NCI-H2107 treated with DMSO at 0.1 percent for 48 hours (cell line): ENCODE results near the gene KLK6.

Experiments
- DNase-seq: peaks from one replicate; lab custom pipeline; 2025; ENCODE audit not compliant: unreplicated experiment; lab: John Stamatoyannopoulos, UW

Gene KLK6

DNA sequence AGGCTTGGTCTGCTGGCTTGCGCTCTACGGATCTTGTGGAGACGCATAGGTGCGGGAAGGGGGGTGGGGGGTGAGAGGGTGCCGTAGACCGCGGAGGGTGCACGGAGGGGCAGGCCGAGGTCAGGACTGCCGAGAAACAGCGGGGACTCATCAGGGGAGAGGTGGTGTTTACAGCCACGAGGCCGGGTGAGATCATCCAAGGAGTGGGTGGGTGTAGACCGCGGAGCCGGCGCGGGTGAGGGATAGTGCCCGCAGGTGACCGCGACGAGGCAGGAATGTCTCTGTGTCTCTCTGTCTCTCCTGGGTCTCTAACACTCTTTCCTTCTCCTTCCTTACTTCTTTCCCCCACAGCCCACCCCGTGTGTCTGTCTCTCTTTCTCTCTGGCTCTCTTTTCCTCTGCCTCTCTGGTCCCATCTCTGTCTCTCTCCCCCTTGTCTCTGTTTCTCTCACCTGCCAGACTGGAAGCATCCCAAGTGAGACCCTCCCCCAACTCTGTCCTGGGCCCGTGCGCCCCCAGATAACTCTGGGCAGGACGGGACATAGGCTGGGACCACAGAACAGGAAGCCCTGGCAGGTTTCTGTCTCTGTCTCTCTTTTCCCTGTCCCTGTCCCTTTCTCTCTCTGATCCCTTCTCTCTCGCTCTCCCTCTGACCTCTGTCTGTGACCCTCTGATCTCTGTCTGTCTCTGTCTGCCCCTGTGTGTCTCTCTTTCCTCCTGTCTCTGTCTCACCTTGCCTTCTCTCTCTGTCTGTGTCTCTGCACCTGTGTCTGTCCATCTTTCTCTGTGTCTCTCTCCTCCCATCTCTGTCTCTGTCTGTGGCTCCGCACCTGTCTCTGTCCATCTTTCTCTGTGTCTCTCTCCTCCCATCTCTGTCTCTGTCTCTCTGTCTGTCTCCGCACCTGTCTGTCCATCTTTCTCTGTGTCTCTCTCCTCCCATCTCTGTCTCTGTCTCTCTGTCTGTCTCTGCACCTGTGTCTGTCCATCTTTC is 56.4 kb downstream of the KLK6 start:
- DNase-seq = no peak

DNA sequence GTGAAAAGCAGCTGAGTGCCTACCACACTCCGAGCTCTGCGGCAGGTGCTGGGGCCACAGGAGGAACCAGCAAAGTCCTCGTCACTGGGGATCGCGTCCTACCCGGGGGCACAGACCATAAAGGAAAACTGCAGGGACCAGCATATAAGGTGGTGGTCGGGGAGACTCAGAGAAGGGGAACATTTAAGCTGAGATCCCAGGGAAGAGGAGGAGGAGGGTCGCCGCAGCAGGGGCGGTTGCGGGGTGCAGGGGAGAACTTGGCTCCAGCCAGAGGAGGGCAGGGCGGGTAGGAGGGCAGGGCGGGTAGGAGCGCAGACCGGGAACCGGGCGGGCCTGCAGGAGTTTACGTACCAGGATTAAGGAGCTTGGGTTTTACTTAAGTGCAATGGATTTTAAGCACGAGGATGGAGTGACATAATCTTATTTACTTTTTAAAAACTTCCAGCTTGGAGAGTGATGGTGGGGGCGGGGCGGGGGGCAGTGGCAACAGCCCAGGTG is 57.2 kb downstream of the KLK6 start:
- no peak for DNase-seq

DNA sequence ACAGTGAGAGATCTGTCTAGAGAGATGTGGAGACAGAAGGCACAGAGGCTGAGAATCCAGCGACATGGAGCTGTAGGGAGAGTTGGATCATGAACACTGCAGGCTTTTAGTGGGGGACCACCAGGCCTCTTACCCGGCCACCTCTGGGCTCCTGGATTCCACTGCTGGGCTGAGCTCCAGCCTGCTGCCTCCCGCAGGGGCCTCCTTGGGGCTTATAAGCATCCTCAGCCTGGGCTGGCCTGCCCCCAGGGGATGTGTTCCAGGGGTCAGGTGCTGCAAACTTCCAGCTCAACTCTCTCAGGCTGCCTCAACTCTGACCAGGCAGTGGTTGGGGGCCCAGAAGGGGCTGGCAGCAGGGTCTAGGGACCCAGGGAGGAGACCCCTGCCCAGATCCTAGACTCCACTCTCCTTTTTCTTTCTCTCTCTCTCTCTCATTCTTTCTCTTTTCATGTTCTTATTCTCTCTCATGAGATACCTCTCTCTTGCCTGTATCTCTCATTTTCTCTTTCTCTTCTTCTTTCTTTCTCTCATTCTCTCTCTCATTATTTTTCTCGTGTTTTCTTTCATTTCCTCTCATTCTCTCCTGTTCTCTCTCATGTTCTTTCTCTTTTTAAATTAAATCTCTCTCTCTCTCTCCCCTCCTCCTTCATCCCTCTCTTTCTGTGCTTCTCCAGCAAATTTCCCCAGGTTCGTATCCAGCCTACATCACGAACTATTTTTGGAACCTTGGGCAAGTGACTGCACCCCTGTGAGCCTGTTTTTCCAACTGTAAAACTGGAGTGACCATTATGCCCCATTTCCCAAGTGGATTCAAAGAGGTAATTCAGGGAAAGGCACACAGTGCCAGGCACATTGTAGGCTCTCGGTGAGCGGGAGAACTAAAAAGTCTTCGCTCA is 57.9 kb downstream of the KLK6 start, which contains the start of gene KLK4:
Gene KLK4 (minus strand): TSS at position 190 of the 896 bp plus-strand sequence. CDS start 657 bp downstream, outside the sequence.
- DNase-seq = no peak

DNA sequence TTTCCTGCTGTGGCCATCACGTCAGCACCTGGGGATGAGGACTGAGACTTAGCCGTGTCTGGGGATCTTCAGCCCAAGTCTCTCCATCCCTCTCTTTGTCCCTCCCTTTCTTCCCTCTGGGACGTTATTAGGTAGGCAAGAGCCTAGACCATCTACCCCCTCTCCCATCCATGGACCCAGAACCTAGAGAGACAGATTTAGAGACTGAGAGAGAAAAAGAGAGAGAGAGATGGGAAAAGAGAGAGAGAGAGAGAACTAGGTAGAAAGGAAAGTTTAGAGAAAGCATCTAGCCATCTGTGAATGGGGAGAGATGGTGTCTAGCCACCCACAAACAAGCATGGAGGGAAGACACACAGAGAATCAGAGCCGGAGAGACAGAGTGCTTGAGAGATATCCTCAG is 58.7 kb downstream of the KLK6 start:
- no peak for DNase-seq

DNA sequence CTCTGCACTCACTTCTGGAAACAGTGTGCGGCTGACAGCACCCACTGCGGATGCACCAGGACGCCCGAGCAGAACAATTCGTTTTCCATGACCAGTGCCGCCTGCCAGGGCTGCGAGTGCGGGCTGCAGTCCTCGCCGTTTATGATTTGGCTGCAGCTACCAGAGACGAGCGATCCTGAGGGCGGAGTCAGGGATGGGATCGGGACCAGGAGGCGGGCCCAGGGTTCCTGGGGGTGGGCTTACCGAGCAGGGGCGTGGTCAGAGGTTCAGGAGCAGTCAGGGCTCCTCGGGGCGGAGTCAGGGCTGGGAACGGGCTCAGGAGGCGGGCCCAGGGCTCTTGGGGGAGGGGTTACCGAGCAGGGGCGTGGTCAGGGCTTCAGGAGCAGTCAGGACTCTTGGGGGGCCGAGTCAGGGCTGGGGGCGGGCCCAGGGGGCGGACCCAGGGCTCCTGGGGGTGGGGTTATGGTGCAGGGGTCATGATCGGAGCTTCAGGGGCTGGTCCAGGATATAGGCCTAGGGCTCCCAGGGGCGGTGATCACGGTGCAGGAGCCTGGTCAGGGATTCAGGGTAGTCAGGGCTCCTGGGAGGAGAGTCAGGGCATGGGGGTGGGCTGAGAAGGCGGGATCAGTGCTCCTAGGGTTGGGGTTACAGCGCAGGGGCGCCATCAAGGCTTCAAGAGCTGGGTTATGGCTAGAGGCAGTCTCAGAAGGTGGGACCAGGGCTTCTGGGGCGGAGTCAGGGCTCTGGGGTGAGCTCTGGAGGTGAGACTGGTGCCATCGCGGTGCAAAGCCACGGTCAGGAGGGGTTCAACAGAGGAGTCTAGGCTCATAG is 59.9 kb downstream of the KLK6 start:
- DNase-seq = no peak
